Measurements from ENCODE around the gene MORN1.
A peak's percentile ranks its signal among the peaks of the same experiment; 100 is the strongest.

MORN1 gene

GRCh38 chr1:2375246-2375922 is 16.0 kb downstream of the MORN1 start:
- TF ChIP-seq TEAD4 (IDR thresholded peaks at IDR 0.05) (no peak), YY1 (IDR thresholded peaks at IDR 0.05; ENCODE audit: low read depth) (no peak), ZBTB7A (IDR thresholded peaks at IDR 0.05; ENCODE audit: low read depth) (no peak), EGR1 (IDR thresholded peaks at IDR 0.05) (no peak)

- TF ChIP-seq TCF12 (IDR thresholded peaks at IDR 0.05; ENCODE audit: low read depth), result no peak
- TF ChIP-seq CREB1 (IDR thresholded peaks at IDR 0.05; ENCODE audit: low read depth), result no peak
- no peak for TF ChIP-seq RAD21 (IDR thresholded peaks at IDR 0.05; ENCODE audit: low read depth)
- no peak for TF ChIP-seq TEAD4 (IDR thresholded peaks at IDR 0.05)
- no peak for TF ChIP-seq YY1 (IDR thresholded peaks at IDR 0.05; ENCODE audit: low read depth)
Observed at GRCh38 chr1:2374252-2375155, 16.9 kb downstream of the MORN1 start.

- TF ChIP-seq TEAD4 (IDR thresholded peaks at IDR 0.05) (no peak), ZBTB7A (IDR thresholded peaks at IDR 0.05; ENCODE audit: low read depth) (no peak), REST (IDR thresholded peaks at IDR 0.05; ENCODE audit: low read depth) (no peak), CREB1 (IDR thresholded peaks at IDR 0.05; ENCODE audit: low read depth) (no peak), RAD21 (IDR thresholded peaks at IDR 0.05; ENCODE audit: low read depth) (peak; percentile 29; the same call in 1 of the 2 replicates), NFIC (IDR thresholded peaks at IDR 0.05) (no peak)
Observed at GRCh38 chr1:2373551-2374251, 17.7 kb downstream of the MORN1 start.

GRCh38 chr1:2372551-2373490 is 18.5 kb downstream of the MORN1 start:
- TF ChIP-seq EGR1 (IDR thresholded peaks at IDR 0.05) (no peak), NFIC (IDR thresholded peaks at IDR 0.05) (no peak), CREB1 (IDR thresholded peaks at IDR 0.05; ENCODE audit: low read depth) (no peak), TEAD4 (IDR thresholded peaks at IDR 0.05) (peak; percentile 67), RAD21 (IDR thresholded peaks at IDR 0.05; ENCODE audit: low read depth) (no peak), USF1 (IDR thresholded peaks at IDR 0.05) (no peak), TCF12 (IDR thresholded peaks at IDR 0.05; ENCODE audit: low read depth) (no peak), REST (IDR thresholded peaks at IDR 0.05; ENCODE audit: low read depth) (no peak), EP300 (IDR thresholded peaks at IDR 0.05; ENCODE audit: borderline replicate concordance) (peak; percentile 26; the same call in 1 of the 2 replicates)

GRCh38 chr1:2368053-2368744 is 23.2 kb downstream of the MORN1 start:
- TF ChIP-seq RAD21 (IDR thresholded peaks at IDR 0.05; ENCODE audit: low read depth) (no peak), TCF12 (IDR thresholded peaks at IDR 0.05; ENCODE audit: low read depth) (no peak), EP300 (IDR thresholded peaks at IDR 0.05; ENCODE audit: borderline replicate concordance) (no peak), YY1 (IDR thresholded peaks at IDR 0.05; ENCODE audit: low read depth) (no peak), REST (IDR thresholded peaks at IDR 0.05; ENCODE audit: low read depth) (no peak), CREB1 (IDR thresholded peaks at IDR 0.05; ENCODE audit: low read depth) (no peak), FOXM1 (IDR thresholded peaks at IDR 0.05; ENCODE audit: borderline replicate concordance, low read depth) (no peak), ZBTB7A (IDR thresholded peaks at IDR 0.05; ENCODE audit: low read depth) (no peak), NFIC (IDR thresholded peaks at IDR 0.05) (no peak), TAF1 (IDR thresholded peaks at IDR 0.05; ENCODE audit: low read depth) (no peak), EGR1 (IDR thresholded peaks at IDR 0.05) (no peak), MAX (IDR thresholded peaks at IDR 0.05) (no peak), USF1 (IDR thresholded peaks at IDR 0.05) (no peak), CEBPB (IDR thresholded peaks at IDR 0.05) (no peak), TEAD4 (IDR thresholded peaks at IDR 0.05) (no peak)
